ENCODE measurements around the gene RAD52.

RAD52 gene

DNA sequence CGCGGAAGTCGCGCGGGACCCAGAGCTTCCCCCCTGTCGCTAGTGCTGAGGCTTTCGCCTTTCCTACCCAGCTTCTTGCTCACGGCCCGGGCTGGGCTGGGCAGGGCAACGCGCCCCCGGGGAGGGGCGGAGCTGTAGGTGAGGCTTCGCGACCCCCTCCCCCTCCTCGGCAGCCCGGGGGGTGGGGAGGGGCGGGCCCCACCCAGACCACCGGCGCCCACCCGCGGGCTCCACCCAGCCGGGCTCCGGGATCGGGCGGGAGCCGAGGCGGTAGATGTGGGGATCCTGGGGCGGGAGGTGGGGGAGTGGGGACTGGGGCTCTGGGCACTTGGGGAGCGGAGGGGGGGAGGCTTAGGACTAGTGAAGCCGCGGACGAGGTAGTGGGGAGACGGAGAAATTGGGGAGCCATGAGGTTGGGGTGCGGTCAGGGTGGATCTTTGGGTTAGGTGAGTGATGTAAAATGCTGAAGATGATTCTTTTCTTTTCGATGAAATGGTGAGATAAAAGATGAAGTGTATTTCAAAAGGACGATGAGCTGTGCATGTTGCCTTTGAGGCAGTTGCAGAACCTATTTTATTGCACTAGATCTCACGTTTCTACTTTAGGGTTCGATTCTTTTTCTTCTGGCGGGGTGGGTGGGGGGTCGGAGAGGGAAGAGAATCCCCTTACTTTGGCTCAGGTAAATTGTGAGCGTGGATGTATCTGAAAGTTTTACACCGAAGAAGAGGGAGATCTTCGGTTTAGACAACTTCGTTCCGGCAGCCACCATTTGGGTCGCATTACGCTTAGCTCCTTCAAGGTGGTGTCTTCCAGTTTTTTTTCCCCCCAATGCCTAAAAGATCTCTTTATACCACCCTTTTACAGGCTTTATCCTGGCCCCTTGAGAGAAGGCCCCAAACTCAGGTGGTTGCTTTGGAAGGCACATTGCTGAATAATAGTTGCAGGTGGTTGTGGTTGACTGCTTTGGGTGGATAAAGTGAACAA is 42.1 kb upstream of the RAD52 start:
- TF ChIP-seq, protein P1, sequence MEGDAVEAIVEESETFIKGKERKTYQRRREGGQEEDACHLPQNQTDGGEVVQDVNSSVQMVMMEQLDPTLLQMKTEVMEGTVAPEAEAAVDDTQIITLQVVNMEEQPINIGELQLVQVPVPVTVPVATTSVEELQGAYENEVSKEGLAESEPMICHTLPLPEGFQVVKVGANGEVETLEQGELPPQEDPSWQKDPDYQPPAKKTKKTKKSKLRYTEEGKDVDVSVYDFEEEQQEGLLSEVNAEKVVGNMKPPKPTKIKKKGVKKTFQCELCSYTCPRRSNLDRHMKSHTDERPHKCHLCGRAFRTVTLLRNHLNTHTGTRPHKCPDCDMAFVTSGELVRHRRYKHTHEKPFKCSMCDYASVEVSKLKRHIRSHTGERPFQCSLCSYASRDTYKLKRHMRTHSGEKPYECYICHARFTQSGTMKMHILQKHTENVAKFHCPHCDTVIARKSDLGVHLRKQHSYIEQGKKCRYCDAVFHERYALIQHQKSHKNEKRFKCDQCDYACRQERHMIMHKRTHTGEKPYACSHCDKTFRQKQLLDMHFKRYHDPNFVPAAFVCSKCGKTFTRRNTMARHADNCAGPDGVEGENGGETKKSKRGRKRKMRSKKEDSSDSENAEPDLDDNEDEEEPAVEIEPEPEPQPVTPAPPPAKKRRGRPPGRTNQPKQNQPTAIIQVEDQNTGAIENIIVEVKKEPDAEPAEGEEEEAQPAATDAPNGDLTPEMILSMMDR (IDR thresholded peaks at IDR 0.05): no peak
- Histone ChIP-seq H3K4me3 (peak overlapping the region; percentile 98), H3K36me3 (no peaks in the 10 kb centered on the region), H3K4me1 (peaks cover 0 to 39% (median 27%) of the 10 kb centered on the region in 4 donors), H3K27me3 (no peaks in the 10 kb centered on the region), H3K9me3 (no peaks in the 10 kb centered on the region), H3K27ac (peak overlapping the region; percentile 98 to 99)
- peak in 1 of 2 donors; percentile 69 for DNase-seq
- intact Hi-C loops (cut with DNase I; ENCODE audit: low total_unique reads): loop anchor here (10.0 kb wide), 2 partner anchors 103 to 603 kb away; partner anchors contain the start of gene FBXL14

GRCh38 chr12:990661-991349 is 41.3 kb upstream of the RAD52 start, which contains the start of gene ERC1:
Gene ERC1 (plus strand): TSS chr12:991223. CDS start chr12:1027904, 36,681 bp downstream.
- H3K27ac ChIP-seq: peak within 1 kb of the TSS; percentile 98 to 99
- no peaks in the 10 kb centered on the region for H3K27me3 ChIP-seq
- TF ChIP-seq, protein P1 (IDR thresholded peaks at IDR 0.05): no peak
- peak within 1 kb of the TSS; percentile 98 for H3K4me3 ChIP-seq
- no peaks in the 10 kb centered on the region for H3K36me3 ChIP-seq
- H3K4me1 ChIP-seq: peaks cover 0 to 39% (median 27%) of the 10 kb centered on the region in 4 donors
- no peaks in the 10 kb centered on the region for H3K9me3 ChIP-seq
- peak; percentile 82 to 93 for DNase-seq
- intact Hi-C loops (cut with DNase I; ENCODE audit: low total_unique reads): loop anchor here (10.0 kb wide), 2 partner anchors 104 to 604 kb away; partner anchors contain the start of gene FBXL14

DNA sequence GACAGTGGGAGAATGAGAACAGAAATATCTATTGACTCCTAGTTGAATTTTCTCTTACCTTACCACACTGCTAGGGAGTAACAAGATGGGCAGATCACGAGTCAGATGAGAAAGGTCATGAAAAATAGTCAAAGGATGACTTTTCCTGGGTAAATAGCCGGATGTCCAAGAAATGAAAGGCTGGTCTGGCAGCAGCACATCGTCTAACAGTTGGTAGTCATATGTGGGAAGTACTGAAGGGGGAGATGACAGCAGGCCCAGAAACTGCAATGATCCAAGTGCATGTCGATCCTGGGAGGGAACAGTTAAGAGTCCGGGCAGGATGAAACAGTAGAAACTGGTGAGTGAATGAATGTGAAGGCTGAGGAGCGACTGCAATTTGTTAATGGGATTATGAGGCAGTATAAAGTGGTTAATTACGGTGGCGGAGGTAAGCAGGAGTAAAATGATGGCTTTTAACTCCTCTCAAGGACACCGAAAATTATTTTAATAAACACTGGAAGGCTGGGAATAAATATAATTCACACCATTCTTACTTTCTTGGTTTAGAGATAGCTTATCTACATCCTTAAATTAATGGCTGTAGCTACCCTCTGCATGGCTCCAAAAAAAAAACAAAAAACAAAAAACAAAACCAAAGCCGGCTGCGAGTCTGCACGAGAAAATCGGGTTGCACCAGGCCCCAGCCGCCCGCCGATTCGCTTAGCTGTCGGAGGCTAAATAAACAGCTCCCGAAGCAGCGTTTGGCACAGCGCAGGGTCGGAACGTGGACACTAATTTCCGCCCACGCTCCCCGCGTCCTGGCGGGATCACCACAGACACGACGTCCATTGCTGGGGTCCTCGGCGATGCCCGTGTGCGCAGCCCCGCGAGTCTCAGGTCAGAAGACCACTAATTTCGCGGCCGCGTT is 40.5 kb upstream of the RAD52 start:
- intact Hi-C loops (cut with DNase I; ENCODE audit: low total_unique reads): loop anchor here (10.0 kb wide), 2 partner anchors 105 to 605 kb away; partner anchors contain the start of gene FBXL14
- H3K9me3 ChIP-seq: no peaks in the 10 kb centered on the region
- no peaks in the 10 kb centered on the region for H3K27me3 ChIP-seq
- H3K4me1 ChIP-seq: peaks cover 0 to 39% (median 26%) of the 10 kb centered on the region in 4 donors
- H3K36me3 ChIP-seq: no peaks in the 10 kb centered on the region
- peak; percentile 49 to 82 for DNase-seq
- TF ChIP-seq, protein P1 (IDR thresholded peaks at IDR 0.05): peak in 1 of 2 experiments; percentile 8
- peak overlapping the region; percentile 98 for H3K4me3 ChIP-seq
- peak overlapping the region; percentile 98 to 99 for H3K27ac ChIP-seq

DNA sequence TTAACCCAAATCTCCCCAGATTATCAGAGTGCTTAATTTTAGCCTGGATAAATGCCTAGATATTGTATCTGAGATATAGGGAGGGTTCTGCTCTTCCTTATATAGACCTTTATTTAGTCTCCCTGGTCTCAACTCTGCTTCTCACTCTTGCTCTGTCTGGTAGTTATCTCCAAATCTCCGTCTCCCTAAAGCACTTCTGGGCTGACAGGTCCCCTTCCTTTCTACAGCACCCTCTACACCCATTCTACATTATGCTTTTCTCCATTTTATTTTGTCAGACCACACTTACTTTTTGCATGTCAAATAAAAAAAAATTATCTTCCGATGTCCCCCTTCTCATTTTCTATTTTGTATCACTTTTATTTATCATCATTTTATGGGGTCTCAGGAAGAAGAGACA is 39.6 kb upstream of the RAD52 start:
- TF ChIP-seq, protein P1 (IDR thresholded peaks at IDR 0.05): no peak
- Histone ChIP-seq H3K4me3 (peak overlapping the region; percentile 98), H3K9me3 (no peaks in the 10 kb centered on the region), H3K27ac (peak overlapping the region in 1 of 2 donors; percentile 98), H3K4me1 (peaks cover 0 to 36% (median 25%) of the 10 kb centered on the region in 4 donors), H3K27me3 (no peaks in the 10 kb centered on the region), H3K36me3 (no peaks in the 10 kb centered on the region)
- no peak for DNase-seq
- intact Hi-C loops (cut with DNase I; ENCODE audit: low total_unique reads): no loop called here

Data from tibial artery (tissue), 4 donors.